Gastroesophageal sphincter (tissue), 4 donors: ENCODE data around the gene PSMA3. TPM values are rescaled to one million over a fixed set of nuclear protein-coding genes. Genes with fewer than 3 reads are reported as not detected.
A peak's percentile ranks its signal among the peaks of the same experiment; 100 is the strongest.

Source experiments
- ATAC-seq: fragments of 150-250 bp; one replicate; pipeline ENCODE4 v1.9.1; 2016; ENCODE audit warnings: mild to moderate bottlenecking, moderate library complexity
- H3K27ac ChIP-seq, 4 donors: fragments of 200-600 bp; sonication (generic) in 3 of 4; 1 replicate in 3 of 4; 2 replicates in 1 of 4; pipeline ENCODE4 v1.5.1; 2016 to 2019
- H3K27me3 ChIP-seq: fragments of 200-600 bp; sonication (generic); one replicate; pipeline ENCODE4 v1.5.1; 2019
- H3K36me3 ChIP-seq, 2 donors: fragments of 200-600 bp; sonication (generic); one replicate each; pipeline ENCODE4 v1.5.1; 2019; ENCODE audit warnings: control low read depth in 1 of 2
- H3K4me1 ChIP-seq, 3 donors: fragments of 200-600 bp; sonication (generic); 1 replicate in 2 of 3; 2 replicates in 1 of 3; pipeline ENCODE4 v1.5.1; 2016 to 2019; ENCODE audit warnings: control low read depth in 2 of 3
- H3K4me3 ChIP-seq, 2 donors: fragments of 200-600 bp; sonication (generic); one replicate each; pipeline ENCODE4 v1.5.1; 2019; ENCODE audit warnings: mild to moderate bottlenecking in 1 of 2, moderate library complexity in 1 of 2
- H3K9me3 ChIP-seq, 3 donors: fragments of 200-600 bp; sonication (generic); one replicate each; pipeline ENCODE4 v1.5.1; 2017 to 2019; ENCODE audit warnings: control low read depth in 2 of 3
- EP300 ChIP-seq: sonication (generic); formaldehyde crosslinking; IDR thresholded peaks from one replicate; pipeline ENCODE4 v1.6.1; 2017; ENCODE audit warnings: antibody characterized with exemption, mild to moderate bottlenecking
- POLR2A ChIP-seq, 2 donors: fragments of 450-650 bp; IDR thresholded peaks; one replicate each; pipeline ENCODE4 v1.6.1; 2017; ENCODE audit warnings: antibody characterized with exemption in 2 of 2, mild to moderate bottlenecking in 2 of 2, moderate library complexity in 1 of 2
- POLR2AphosphoS5 ChIP-seq: sonication (generic); formaldehyde crosslinking; IDR thresholded peaks from one replicate; pipeline ENCODE4 v1.6.1; 2017; ENCODE audit warnings: antibody characterized with exemption
- WGBS, 2 donors: methylation state at CpG; one replicate each; pipeline ENCODE4 v1.1.5; 2018; ENCODE audit warnings: low coverage in 1 of 2; 5-methylcytosine and 5-hydroxymethylcytosine counted together
- total RNA-seq, 4 donors: library from RNA; depleted of rRNA; stranded (reverse); fragments of >200 nt; gene quantifications; one replicate each; pipeline ENCODE4 v1.1.0, GENCODE V29; 2016
- TF ChIP-seq, protein P1 (sequence below), 4 experiments: fragments of 200-600 bp in 2 of 4; fragments of 450-650 bp in 2 of 4; sonication (generic) in 1 of 4; IDR thresholded peaks; one replicate each; pipeline ENCODE4 v1.5.1; 2017 to 2019; ENCODE audit warnings: antibody characterized with exemption in 4 of 4, mild to moderate bottlenecking in 2 of 4, moderate library complexity in 2 of 4

PSMA3 gene
- 100 to 1,000 TPM in 2 of 4 donors, 10 to 100 TPM in 2; 88.4 to 106 (median 96.7) TPM for total RNA-seq

DNA sequence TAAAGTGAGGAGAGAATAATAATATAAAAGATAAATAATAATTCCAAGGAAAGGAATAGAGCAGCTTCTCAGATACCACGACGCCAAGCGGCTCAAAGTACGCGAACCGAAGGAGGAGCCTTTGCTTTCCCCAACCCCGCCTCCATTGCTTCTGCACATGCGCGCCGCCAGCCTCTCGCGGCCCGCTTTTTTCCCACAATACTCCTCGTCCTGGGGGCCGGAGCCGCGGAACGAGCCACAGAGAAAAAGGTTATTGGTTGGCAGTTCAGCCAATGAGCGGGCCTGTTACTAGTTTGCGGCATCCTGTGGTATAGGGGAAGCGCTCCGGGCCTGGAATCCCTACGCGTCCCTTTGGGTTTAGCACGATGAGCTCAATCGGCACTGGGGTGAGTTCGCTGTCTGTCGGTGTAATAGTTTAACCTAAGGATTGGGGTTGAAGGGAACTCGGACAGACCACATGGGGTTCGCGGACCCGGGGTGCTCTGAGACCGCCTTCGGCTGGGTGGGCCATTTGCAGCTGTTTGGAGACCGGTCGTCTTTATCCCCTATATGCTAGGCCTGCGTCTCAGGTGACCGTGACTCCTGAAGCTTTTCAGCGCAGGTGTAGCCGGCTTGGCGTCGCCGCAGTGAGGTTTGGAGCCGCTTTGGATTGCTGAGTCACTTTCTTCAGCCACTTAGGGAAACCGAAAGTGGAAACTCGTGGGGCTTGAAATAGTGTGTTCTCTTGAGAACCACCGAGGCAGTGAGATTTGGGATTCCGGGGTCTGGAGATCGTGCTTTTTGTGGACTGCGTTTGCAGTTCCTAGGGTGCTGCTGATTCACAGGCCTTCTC lies at the start of gene PSMA3:
PSMA3 (plus strand) TSS at position 288 of the 832 bp plus-strand sequence; CDS start at position 366, 78 bp downstream.
- no peaks in the 10 kb centered on the region for H3K27me3 ChIP-seq
- WGBS, 2 donors: 0% methylated on average over 11 to 22 of the region's 50 CpGs
- no peaks in the 10 kb centered on the region for H3K9me3 ChIP-seq
- H3K27ac ChIP-seq: peak within 1 kb of the TSS; percentile 95 to 97 (median 96)
- H3K36me3 ChIP-seq: peaks cover 0 to 21% of the 10 kb centered on the region in 2 donors
- peak; percentile 67 to 72 for TF ChIP-seq POLR2A (IDR thresholded peaks at IDR 0.05)
- TF ChIP-seq, protein P1, sequence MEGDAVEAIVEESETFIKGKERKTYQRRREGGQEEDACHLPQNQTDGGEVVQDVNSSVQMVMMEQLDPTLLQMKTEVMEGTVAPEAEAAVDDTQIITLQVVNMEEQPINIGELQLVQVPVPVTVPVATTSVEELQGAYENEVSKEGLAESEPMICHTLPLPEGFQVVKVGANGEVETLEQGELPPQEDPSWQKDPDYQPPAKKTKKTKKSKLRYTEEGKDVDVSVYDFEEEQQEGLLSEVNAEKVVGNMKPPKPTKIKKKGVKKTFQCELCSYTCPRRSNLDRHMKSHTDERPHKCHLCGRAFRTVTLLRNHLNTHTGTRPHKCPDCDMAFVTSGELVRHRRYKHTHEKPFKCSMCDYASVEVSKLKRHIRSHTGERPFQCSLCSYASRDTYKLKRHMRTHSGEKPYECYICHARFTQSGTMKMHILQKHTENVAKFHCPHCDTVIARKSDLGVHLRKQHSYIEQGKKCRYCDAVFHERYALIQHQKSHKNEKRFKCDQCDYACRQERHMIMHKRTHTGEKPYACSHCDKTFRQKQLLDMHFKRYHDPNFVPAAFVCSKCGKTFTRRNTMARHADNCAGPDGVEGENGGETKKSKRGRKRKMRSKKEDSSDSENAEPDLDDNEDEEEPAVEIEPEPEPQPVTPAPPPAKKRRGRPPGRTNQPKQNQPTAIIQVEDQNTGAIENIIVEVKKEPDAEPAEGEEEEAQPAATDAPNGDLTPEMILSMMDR (IDR thresholded peaks at IDR 0.05): peak in 1 of 4 experiments; percentile 13
- no peak for TF ChIP-seq EP300
- TF ChIP-seq POLR2AphosphoS5: peak; percentile 83
- peak; percentile 97 for ATAC-seq
- H3K4me1 ChIP-seq: peaks cover 5 to 44% (median 18%) of the 10 kb centered on the region in 3 donors
- peak within 1 kb of the TSS; percentile 84 to 92 for H3K4me3 ChIP-seq

DNA sequence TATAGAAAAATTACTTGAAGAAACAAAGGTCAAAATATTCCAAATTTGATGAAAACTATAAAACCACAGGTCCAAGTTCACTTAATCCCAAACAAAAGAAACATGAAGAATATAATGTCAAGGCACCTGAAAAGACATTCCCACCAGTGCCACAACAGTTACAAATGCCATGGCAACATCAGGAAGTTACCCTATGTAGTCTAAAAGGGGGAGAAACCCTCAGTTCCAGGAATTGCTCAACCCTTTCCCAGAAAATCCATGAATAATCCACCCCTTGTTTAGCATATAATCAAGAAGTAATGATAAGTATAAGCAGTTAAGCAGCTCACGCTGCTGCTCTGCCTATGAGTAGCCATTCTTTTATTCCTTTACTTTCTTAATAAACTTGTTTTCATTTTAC lies 48.4 kb upstream of the PSMA3 start:
- H3K4me1 ChIP-seq: peaks cover 0 to 15% (median 1%) of the 10 kb centered on the region in 3 donors
- H3K36me3 ChIP-seq: no peaks in the 10 kb centered on the region
- 78 to 94% methylated on average over 1 of the region's 1 CpG for WGBS, 2 donors
- H3K27me3 ChIP-seq: no peaks in the 10 kb centered on the region
- ATAC-seq: no peak
- no peak overlapping the region for H3K27ac ChIP-seq
- TF ChIP-seq EP300: no peak
- TF ChIP-seq, protein P1 (IDR thresholded peaks at IDR 0.05): no peak
- H3K4me3 ChIP-seq: no peak overlapping the region
- no peaks in the 10 kb centered on the region for H3K9me3 ChIP-seq

DNA sequence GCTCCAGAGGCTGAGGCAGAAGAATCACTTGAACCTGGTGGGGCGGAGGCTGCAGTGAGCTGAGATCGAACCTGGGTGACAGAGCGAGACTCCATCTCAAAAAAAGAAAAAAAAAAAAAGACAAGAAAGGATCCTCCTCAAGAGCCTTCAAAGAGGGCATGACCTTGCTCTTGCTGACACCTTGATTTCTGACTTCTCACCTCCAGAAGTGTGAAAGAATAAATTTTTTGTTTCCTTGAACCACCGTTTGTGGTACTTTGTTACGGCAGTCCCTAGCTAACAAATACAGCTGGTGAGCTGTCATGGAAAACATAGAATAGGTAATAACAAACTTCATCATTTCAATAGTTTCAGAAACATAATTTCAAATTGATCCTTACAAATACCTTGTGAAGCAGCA lies 46.6 kb upstream of the PSMA3 start:
- WGBS, 2 donors: 89 to 92% methylated on average over 2 to 4 of the region's 5 CpGs
- no peak for TF ChIP-seq EP300
- TF ChIP-seq POLR2AphosphoS5: no peak
- no peak for TF ChIP-seq POLR2A (IDR thresholded peaks at IDR 0.05)
- TF ChIP-seq, protein P1 (IDR thresholded peaks at IDR 0.05): no peak
- Histone ChIP-seq H3K36me3 (peaks cover 0 to 3% of the 10 kb centered on the region in 2 donors), H3K4me3 (no peak overlapping the region), H3K9me3 (no peaks in the 10 kb centered on the region), H3K27ac (no peak overlapping the region), H3K27me3 (no peaks in the 10 kb centered on the region), H3K4me1 (peaks cover 0 to 33% (median 11%) of the 10 kb centered on the region in 3 donors)
- ATAC-seq: no peak

DNA sequence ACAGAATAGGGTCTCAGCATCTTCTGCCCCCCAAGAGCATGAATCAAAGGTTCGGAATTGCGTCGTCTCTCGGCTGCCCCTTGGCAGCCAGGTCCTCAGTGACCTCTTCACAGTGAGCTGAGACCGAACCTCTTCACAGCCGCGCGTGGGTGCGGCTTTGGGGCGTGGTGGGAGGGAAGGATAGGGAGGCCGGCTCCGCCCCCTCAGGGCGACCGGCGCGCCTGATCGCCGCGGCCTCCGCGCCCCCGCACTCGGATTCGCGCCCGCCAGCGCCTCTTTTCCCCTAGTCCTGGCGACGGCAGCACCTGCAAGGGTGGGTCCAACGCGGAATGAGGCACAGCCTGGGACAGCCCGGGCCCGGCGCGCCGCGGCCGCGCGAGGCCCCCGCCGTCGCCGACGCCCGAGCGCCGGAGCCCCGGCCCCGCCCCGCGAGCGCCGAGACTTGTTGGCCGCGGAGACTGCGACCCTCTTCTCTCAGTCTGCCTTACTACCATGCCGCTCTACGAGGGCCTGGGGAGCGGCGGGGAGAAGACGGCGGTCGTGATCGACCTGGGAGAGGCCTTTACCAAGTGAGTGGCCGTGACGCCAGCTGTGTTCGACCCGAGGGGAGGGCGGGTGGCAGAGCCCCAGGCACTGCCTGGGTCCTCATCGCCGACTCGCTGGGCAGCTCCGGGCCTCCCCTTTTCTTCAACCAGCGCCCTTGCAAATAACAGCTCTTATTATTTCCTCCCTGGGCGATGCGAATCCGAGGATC lies 44.7 kb upstream of the PSMA3 start, which contains the start of gene ACTR10:
ACTR10 (plus strand) TSS at position 424 of the 754 bp plus-strand sequence; CDS start at position 493, 69 bp downstream.
- H3K27ac ChIP-seq: peak within 1 kb of the TSS; percentile 85 to 97 (median 92)
- peaks cover 0 to 21% of the 10 kb centered on the region in 2 donors for H3K36me3 ChIP-seq
- no peaks in the 10 kb centered on the region for H3K27me3 ChIP-seq
- H3K9me3 ChIP-seq: no peaks in the 10 kb centered on the region
- peak; percentile 96 for ATAC-seq
- 0% methylated on average over 2 to 5 of the region's 78 CpGs for WGBS, 2 donors
- H3K4me3 ChIP-seq: peak within 1 kb of the TSS; percentile 89 to 92
- peaks cover 0 to 33% (median 11%) of the 10 kb centered on the region in 3 donors for H3K4me1 ChIP-seq
- peak; percentile 43 to 62 for TF ChIP-seq POLR2A (IDR thresholded peaks at IDR 0.05)
- peak; percentile 79 for TF ChIP-seq POLR2AphosphoS5
- TF ChIP-seq, protein P1 (IDR thresholded peaks at IDR 0.05): peak in 1 of 4 experiments; percentile 20
- TF ChIP-seq EP300: no peak
